ENCODE measurements around the gene EFCAB6.

DNA sequence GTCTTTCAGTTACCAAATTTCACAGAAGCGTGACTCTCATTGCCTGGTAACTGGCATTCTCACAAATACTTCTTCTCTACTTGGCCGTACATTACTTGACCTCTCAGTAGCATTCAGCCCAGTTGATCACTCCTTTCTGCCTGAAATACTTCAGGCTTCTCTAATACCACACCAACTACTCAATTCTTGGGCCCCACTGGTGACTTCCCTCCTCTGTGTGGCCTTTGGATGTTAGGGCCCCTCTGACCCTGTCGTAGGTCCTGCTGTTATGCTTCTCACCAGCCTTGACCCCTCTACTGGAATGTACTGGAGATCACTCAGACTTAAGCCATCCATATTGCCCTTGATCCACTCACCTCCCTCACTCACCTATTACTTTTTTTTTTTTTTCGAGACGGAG lies 2.2 kb upstream of the EFCAB6 start:
- TF ChIP-seq, protein P1, sequence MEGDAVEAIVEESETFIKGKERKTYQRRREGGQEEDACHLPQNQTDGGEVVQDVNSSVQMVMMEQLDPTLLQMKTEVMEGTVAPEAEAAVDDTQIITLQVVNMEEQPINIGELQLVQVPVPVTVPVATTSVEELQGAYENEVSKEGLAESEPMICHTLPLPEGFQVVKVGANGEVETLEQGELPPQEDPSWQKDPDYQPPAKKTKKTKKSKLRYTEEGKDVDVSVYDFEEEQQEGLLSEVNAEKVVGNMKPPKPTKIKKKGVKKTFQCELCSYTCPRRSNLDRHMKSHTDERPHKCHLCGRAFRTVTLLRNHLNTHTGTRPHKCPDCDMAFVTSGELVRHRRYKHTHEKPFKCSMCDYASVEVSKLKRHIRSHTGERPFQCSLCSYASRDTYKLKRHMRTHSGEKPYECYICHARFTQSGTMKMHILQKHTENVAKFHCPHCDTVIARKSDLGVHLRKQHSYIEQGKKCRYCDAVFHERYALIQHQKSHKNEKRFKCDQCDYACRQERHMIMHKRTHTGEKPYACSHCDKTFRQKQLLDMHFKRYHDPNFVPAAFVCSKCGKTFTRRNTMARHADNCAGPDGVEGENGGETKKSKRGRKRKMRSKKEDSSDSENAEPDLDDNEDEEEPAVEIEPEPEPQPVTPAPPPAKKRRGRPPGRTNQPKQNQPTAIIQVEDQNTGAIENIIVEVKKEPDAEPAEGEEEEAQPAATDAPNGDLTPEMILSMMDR (IDR thresholded peaks at IDR 0.05; ENCODE audit: extremely low read depth in 1 of 2, insufficient read depth in 1 of 2, low read depth in 1 of 2, low read length in 2 of 2) = no peak
- TF ChIP-seq POLR2A (IDR thresholded peaks at IDR 0.05; ENCODE audit: low read depth, low read length) (no peak), JUN (IDR thresholded peaks at IDR 0.05; ENCODE audit: borderline replicate concordance, insufficient read depth, insufficient read length, low read depth) (no peak), POLR2AphosphoS5 (IDR thresholded peaks at IDR 0.05; ENCODE audit: insufficient read depth, low read depth, low read length) (no peak), EZH2 (IDR thresholded peaks at IDR 0.05; ENCODE audit: borderline replicate concordance, low read depth, low read length, severe bottlenecking) (no peak)

Measured in endothelial cell of umbilical vein (primary cell).